Measurements from ENCODE around the gene GRAMD1A.
"Not testable (repeated sequence)": the region's sequence is repeated elsewhere in the genome, so short reads cannot be mapped to it uniquely, and the experiment has no call there.

GRAMD1A gene

DNA sequence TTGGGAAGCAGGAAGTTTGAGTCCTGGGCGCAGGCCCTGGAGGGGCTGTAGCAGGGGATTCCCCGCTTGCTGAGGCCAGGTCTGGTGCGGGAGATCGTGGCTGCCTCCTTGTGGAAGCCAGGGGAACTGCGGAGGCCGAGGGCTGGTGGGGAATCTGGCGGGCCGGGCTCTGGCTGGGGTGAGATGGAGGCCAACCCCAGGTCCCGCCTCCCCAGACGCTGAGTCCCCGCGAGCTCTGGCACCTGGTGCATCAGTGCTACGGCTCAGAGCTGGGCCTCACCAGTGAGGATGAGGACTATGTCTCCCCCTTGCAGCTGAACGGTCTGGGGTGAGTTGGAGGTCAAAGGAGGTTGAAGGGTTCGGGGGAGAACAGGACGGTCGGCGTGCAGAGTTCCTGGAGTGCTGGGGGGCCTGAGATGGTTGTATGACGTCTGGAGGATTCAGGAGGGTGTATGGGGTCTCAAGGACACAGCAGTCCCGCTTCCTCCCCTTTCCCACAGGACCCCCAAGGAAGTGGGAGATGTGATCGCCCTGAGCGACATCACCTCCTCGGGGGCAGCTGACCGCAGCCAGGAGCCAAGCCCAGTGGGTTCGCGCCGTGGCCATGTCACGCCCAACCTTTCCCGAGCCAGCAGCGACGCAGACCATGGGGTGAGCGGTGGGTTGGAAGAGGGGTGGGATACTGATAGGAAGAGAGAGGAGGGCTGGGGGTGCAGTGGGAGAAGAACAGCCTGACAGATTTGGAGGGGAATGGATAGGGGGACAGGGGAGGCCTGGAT lies 13.1 kb downstream of the GRAMD1A start:
- H3K79me2 ChIP-seq (ENCODE audit: insufficient read depth, low read length) = no peaks in the 10 kb centered on the region
- no peaks in the 10 kb centered on the region for H3K9me2 ChIP-seq (replicated peaks; ENCODE audit: low read depth, low read length)
- peaks cover 12% of the 10 kb centered on the region for H4K20me1 ChIP-seq (ENCODE audit: insufficient read depth, low read length, poor library complexity, severe bottlenecking)
- no peaks in the 10 kb centered on the region for H3K9me3 ChIP-seq (ENCODE audit: insufficient read depth, low read depth, low read length)
- peaks cover 62% of the 10 kb centered on the region; the same call in 1 of the 2 replicates for H3K36me3 ChIP-seq (ENCODE audit: insufficient read depth, low read length)
- no peak overlapping the region for H2AFZ ChIP-seq (ENCODE audit: low read length)
- H3F3A ChIP-seq (ENCODE audit: low read depth) = no peaks in the 10 kb centered on the region
- no peak overlapping the region for H3K9ac ChIP-seq (ENCODE audit: low read depth, low read length, poor library complexity, severe bottlenecking)
- TF ChIP-seq, protein P1, sequence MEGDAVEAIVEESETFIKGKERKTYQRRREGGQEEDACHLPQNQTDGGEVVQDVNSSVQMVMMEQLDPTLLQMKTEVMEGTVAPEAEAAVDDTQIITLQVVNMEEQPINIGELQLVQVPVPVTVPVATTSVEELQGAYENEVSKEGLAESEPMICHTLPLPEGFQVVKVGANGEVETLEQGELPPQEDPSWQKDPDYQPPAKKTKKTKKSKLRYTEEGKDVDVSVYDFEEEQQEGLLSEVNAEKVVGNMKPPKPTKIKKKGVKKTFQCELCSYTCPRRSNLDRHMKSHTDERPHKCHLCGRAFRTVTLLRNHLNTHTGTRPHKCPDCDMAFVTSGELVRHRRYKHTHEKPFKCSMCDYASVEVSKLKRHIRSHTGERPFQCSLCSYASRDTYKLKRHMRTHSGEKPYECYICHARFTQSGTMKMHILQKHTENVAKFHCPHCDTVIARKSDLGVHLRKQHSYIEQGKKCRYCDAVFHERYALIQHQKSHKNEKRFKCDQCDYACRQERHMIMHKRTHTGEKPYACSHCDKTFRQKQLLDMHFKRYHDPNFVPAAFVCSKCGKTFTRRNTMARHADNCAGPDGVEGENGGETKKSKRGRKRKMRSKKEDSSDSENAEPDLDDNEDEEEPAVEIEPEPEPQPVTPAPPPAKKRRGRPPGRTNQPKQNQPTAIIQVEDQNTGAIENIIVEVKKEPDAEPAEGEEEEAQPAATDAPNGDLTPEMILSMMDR (conservative IDR thresholded peaks at IDR 0.05; ENCODE audit: low read length) = peak; percentile 88
- TF ChIP-seq EZH2phosphoT487 (IDR thresholded peaks at IDR 0.05; ENCODE audit: borderline replicate concordance) = no peak
- H3K4me3 ChIP-seq (ENCODE audit: low read length, poor library complexity, severe bottlenecking) = no peak overlapping the region
- H3K27me3 ChIP-seq (ENCODE audit: insufficient read depth, low read length, poor library complexity, severe bottlenecking) = no peaks in the 10 kb centered on the region
- H3K4me1 ChIP-seq (ENCODE audit: insufficient read depth, low read length, poor library complexity, severe bottlenecking) = peaks cover 16% of the 10 kb centered on the region
- no peak overlapping the region for H3K4me2 ChIP-seq (ENCODE audit: low read depth, low read length, poor library complexity, severe bottlenecking)

DNA sequence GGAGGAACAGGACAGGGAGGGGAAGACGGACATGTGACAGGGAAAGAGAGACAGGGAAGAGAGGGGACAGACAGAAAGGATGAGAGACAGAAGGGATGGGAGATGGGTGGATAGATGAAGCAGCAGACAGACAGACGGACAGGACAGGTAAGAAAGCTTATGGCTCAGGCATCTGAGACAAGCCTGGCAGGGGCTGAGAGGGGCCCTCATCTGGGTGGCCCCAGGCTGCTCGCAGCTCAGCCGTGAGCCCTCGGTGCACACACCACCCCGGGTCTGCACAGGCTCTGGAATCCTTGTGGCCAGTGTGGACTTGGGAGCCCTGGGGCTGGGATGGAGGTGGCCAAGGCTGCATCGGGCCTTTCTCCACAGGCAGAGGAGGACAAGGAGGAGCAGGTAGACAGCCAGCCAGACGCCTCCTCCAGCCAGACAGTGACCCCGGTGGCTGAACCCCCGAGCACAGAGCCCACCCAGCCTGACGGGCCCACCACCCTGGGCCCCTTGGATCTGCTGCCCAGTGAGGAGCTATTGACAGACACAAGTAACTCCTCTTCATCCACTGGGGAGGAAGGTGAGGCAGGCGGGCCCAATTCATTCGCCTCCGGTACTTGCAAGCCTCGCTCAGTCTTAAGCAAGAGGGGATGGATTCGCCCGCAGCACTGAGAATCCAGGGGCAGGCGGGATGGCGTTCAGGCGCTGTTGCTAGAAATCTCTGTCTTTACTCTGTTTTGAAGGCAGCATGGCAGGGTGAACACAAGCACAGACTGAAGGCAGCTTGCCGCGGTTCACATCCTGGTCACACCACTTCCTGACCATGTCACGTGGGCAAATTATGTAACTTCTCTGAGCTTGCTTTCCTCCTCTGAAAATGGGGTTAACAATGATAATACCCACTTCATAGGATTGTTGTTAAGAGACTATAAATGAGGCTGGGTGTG lies 14.0 kb downstream of the GRAMD1A start:
- Histone ChIP-seq H4K20me1 (ENCODE audit: insufficient read depth, low read length, poor library complexity, severe bottlenecking) (peaks cover 12% of the 10 kb centered on the region), H3K4me1 (ENCODE audit: insufficient read depth, low read length, poor library complexity, severe bottlenecking) (peaks cover 16% of the 10 kb centered on the region), H3K36me3 (ENCODE audit: insufficient read depth, low read length) (peaks cover 69% of the 10 kb centered on the region; the same call in 1 of the 2 replicates), H3K4me3 (ENCODE audit: low read length, poor library complexity, severe bottlenecking) (no peak overlapping the region), H3K9me3 (ENCODE audit: insufficient read depth, low read depth, low read length) (no peaks in the 10 kb centered on the region), H3K4me2 (ENCODE audit: low read depth, low read length, poor library complexity, severe bottlenecking) (no peak overlapping the region), H3F3A (ENCODE audit: low read depth) (no peaks in the 10 kb centered on the region), H2AFZ (ENCODE audit: low read length) (no peak overlapping the region), H3K9ac (ENCODE audit: low read depth, low read length, poor library complexity, severe bottlenecking) (no peak overlapping the region), H3K27me3 (ENCODE audit: insufficient read depth, low read length, poor library complexity, severe bottlenecking) (no peaks in the 10 kb centered on the region), H3K79me2 (ENCODE audit: insufficient read depth, low read length) (no peaks in the 10 kb centered on the region), H3K9me2 (replicated peaks; ENCODE audit: low read depth, low read length) (no peaks in the 10 kb centered on the region)
- TF ChIP-seq, protein P1 (conservative IDR thresholded peaks at IDR 0.05; ENCODE audit: low read length) = no peak
- TF ChIP-seq EZH2phosphoT487 (IDR thresholded peaks at IDR 0.05; ENCODE audit: borderline replicate concordance) = no peak

DNA sequence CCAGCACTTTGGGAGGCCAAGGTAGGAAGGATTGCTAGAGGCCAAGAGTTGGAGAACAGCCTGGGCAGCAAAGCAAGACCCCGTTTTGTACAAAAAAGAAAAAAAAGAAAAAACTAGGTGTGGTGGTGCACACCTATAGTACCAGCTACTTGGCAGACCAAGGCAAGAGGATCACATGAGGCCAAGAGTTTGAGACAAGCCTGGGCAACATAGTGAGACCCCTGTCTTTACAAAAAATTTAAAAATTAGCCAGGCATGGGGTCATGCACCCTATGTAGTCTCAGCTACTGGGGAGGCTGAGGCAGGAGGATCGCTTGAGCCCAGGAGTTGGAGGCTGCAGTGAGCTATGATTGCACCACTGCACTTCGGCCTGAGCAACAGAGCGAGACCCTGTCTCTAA lies 14.7 kb downstream of the GRAMD1A start:
- Histone ChIP-seq H3K4me1 (ENCODE audit: insufficient read depth, low read length, poor library complexity, severe bottlenecking) (peaks cover 16% of the 10 kb centered on the region), H4K20me1 (ENCODE audit: insufficient read depth, low read length, poor library complexity, severe bottlenecking) (peaks cover 12% of the 10 kb centered on the region), H3K36me3 (ENCODE audit: insufficient read depth, low read length) (peaks cover 69% of the 10 kb centered on the region; the same call in 1 of the 2 replicates)
- not testable (repeated sequence) for H3K79me2 ChIP-seq (ENCODE audit: insufficient read depth, low read length); H3K9me3 ChIP-seq (ENCODE audit: insufficient read depth, low read depth, low read length); H3K27me3 ChIP-seq (ENCODE audit: insufficient read depth, low read length, poor library complexity, severe bottlenecking); H2AFZ ChIP-seq (ENCODE audit: low read length); H3F3A ChIP-seq (ENCODE audit: low read depth); H3K9ac ChIP-seq (ENCODE audit: low read depth, low read length, poor library complexity, severe bottlenecking); H3K4me2 ChIP-seq (ENCODE audit: low read depth, low read length, poor library complexity, severe bottlenecking); H3K4me3 ChIP-seq (ENCODE audit: low read length, poor library complexity, severe bottlenecking); H3K9me2 ChIP-seq (replicated peaks; ENCODE audit: low read depth, low read length)
